Keratinocyte (primary cell): ENCODE measurements around the gene SGIP1. TPM values are rescaled to one million over a fixed set of nuclear protein-coding genes. Genes with fewer than 3 reads are reported as not detected.
"Not testable (repeated sequence)": the region's sequence is repeated elsewhere in the genome, so short reads cannot be mapped to it uniquely, and the experiment has no call there.

Source experiments
- DNase-seq: peaks from one replicate; pipeline ENCODE4 v3.0.0-alpha.2; 2011; ENCODE audit warnings: low read depth, missing footprints, low spot score
- FAIRE-seq: peaks from 2 replicates; lab custom pipeline; 2011; peaks lifted over from hg19 to GRCh38; lab: Jason Lieb, UNC
- H2AFZ ChIP-seq: 2 replicates; pipeline ENCODE4 v1.6.0; 2012; ENCODE audit warnings: low read length, control low read depth, inconsistent platforms; ENCODE audit not compliant: control insufficient read depth
- H3K27ac ChIP-seq: 2 replicates; pipeline ENCODE4 v1.5.1; 2011; ENCODE audit warnings: low read length; ENCODE audit not compliant: control insufficient read depth, insufficient read depth
- H3K27me3 ChIP-seq: 3 replicates; pipeline ENCODE4 v1.6.0; 2011; ENCODE audit warnings: low read length; ENCODE audit not compliant: control insufficient read depth, insufficient read depth; ENCODE audit errors: extremely low read depth
- H3K36me3 ChIP-seq, 2 experiments: 2 replicates in 1 of 2; 3 replicates in 1 of 2; pipeline ENCODE4 v1.5.1; 2011; ENCODE audit warnings: low read length in 2 of 2, mild to moderate bottlenecking in 1 of 2; ENCODE audit not compliant: control insufficient read depth in 2 of 2, insufficient read depth in 2 of 2; ENCODE audit errors: extremely low read depth in 1 of 2
- H3K4me1 ChIP-seq: 3 replicates; pipeline ENCODE4 v1.5.1; 2011; ENCODE audit warnings: low read length; ENCODE audit not compliant: control insufficient read depth, insufficient read depth; ENCODE audit errors: extremely low read depth
- H3K4me2 ChIP-seq: 3 replicates; pipeline ENCODE4 v1.6.0; 2011; ENCODE audit warnings: low read depth, low read length; ENCODE audit not compliant: control insufficient read depth, insufficient read depth; ENCODE audit errors: extremely low read depth
- H3K4me3 ChIP-seq, 3 experiments: fragments of 200-600 bp in 1 of 3; sonication (generic) in 1 of 3; 2 replicates in 2 of 3; 3 replicates in 1 of 3; pipeline ENCODE4 v1.5.1; 2011 to 2016; ENCODE audit warnings: low read length in 3 of 3, mild to moderate bottlenecking in 3 of 3, control low read depth in 2 of 3, inconsistent platforms in 1 of 3, low read depth in 1 of 3, mixed read lengths in 1 of 3, mixed run types in 1 of 3, moderate library complexity in 1 of 3; ENCODE audit not compliant: control insufficient read depth in 2 of 3, insufficient read depth in 2 of 3; ENCODE audit errors: extremely low read depth in 1 of 3
- H3K79me2 ChIP-seq: 2 replicates; pipeline ENCODE4 v1.6.0; 2012; ENCODE audit warnings: low read length; ENCODE audit not compliant: control insufficient read depth, insufficient read depth
- H3K9ac ChIP-seq: 3 replicates; pipeline ENCODE4 v1.6.0; 2011; ENCODE audit warnings: low read length; ENCODE audit not compliant: control insufficient read depth, insufficient read depth; ENCODE audit errors: extremely low read depth
- H3K9me1 ChIP-seq: 3 replicates; pipeline ENCODE4 v1.6.0; 2011; ENCODE audit warnings: low read length; ENCODE audit not compliant: control insufficient read depth, insufficient read depth; ENCODE audit errors: extremely low read depth
- H3K9me3 ChIP-seq: 2 replicates; pipeline ENCODE4 v1.5.1; 2012; ENCODE audit warnings: low read depth, low read length; ENCODE audit not compliant: control insufficient read depth
- H4K20me1 ChIP-seq: 3 replicates; pipeline ENCODE4 v1.6.0; 2011; ENCODE audit warnings: low read length; ENCODE audit not compliant: control insufficient read depth, insufficient read depth; ENCODE audit errors: extremely low read depth
- CTCF ChIP-seq, 3 experiments: IDR thresholded peaks in 1 of 3; conservative IDR thresholded peaks in 1 of 3; optimal IDR thresholded peaks in 1 of 3; 2 replicates in 2 of 3; 3 replicates in 1 of 3; pipeline versions ENCODE3 to v1.5.1; 2011; ENCODE audit warnings: low read length in 3 of 3, mild to moderate bottlenecking in 3 of 3, moderate library complexity in 2 of 3, control low read depth in 1 of 3, inconsistent platforms in 1 of 3; ENCODE audit not compliant: insufficient read depth in 2 of 3; ENCODE audit errors: extremely low read depth in 1 of 3
- EZH2 ChIP-seq: IDR thresholded peaks from one replicate; pipeline ENCODE4 v1.6.1; 2012; ENCODE audit warnings: inconsistent platforms, mild to moderate bottlenecking, low read length, moderate library complexity
- dilution Hi-C: fragments of 300-500 bp; cut with MboI; formaldehyde crosslinking; loops from one replicate; pipeline ENCODE4 v1.7.0; 2020; ENCODE audit warnings: low sequenced_read_pairs; ENCODE audit not compliant: extremely low pct_ligation_motif_present
- polyA plus RNA-seq, 5 experiments: library from polyadenylated mRNA; depleted of rRNA in 3 of 5; stranded (reverse) in 3 of 5; stranded (forward) in 1 of 5; unstranded in 1 of 5; fragments of >200 nt; gene quantifications; 1 replicate in 1 of 5; 2 replicates in 3 of 5; 3 replicates in 1 of 5; pipeline versions ENCODE4 v1.2.1 to v1.2.3, GENCODE V29; 2011 to 2012; ENCODE audit warnings: missing spikeins in 2 of 5, low read depth in 1 of 5, low replicate concordance in 1 of 5

SGIP1 gene
- polyA plus RNA-seq, 1 donor (not counting 4 experiments of a cell fraction or from before 2014, with no cell fraction given), result 0.05 TPM

- DNase-seq, result no peak
- Histone ChIP-seq H3K9ac (no peak overlapping the region), H3K9me1 (no peaks in the 10 kb centered on the region), H3K79me2 (no peaks in the 10 kb centered on the region), H3K27ac (no peak overlapping the region), H3K4me2 (no peak overlapping the region), H2AFZ (no peak overlapping the region), H3K36me3 (no peaks in the 10 kb centered on the region), H3K27me3 (no peaks in the 10 kb centered on the region), H3K9me3 (no peaks in the 10 kb centered on the region), H4K20me1 (no peaks in the 10 kb centered on the region), H3K4me1 (no peaks in the 10 kb centered on the region), H3K4me3 (no peak overlapping the region)
- FAIRE-seq, result no peak
- dilution Hi-C loops, result no loop called here
- TF ChIP-seq EZH2, result no peak
- no peak for TF ChIP-seq CTCF (optimal IDR thresholded peaks at IDR 0.05 in 1 of 3, IDR thresholded peaks at IDR 0.05 in 1 of 3, conservative IDR thresholded peaks at IDR 0.05 in 1 of 3; ENCODE audit: extremely low read depth in 1 of 3, insufficient read depth in 2 of 3, low read length in 3 of 3)
Measured at GRCh38 chr1:66589326-66589725, 55.4 kb downstream of the SGIP1 start.

DNA sequence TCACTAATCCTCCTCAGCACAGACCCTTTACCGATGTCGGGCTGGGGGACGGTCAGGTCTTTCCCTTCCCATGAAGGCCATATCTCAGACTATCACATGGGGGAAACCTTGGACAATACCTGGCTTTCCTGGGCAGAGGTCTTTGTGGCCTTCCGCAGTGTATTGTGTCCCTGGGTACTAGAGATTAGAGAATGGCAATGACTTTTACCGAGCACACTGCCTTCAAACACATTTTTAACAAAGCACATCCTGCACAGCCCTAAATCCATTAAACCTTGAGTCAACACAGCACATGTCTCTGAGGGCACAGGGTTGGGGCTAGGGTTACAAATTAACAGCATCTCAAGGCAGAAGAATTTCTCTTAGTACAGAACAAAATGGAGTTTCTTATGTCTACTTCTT lies 58.2 kb downstream of the SGIP1 start:
- H3K36me3 ChIP-seq, FAIRE-seq, H2AFZ ChIP-seq, H3K9me1 ChIP-seq, H3K79me2 ChIP-seq, H3K9ac ChIP-seq, H3K27me3 ChIP-seq, H3K9me3 ChIP-seq, H3K27ac ChIP-seq, H4K20me1 ChIP-seq, dilution Hi-C loops, DNase-seq, H3K4me3 ChIP-seq, H3K4me1 ChIP-seq, H3K4me2 ChIP-seq: not testable (repeated sequence)

- Histone ChIP-seq H3K79me2 (no peaks in the 10 kb centered on the region), H3K4me1 (peaks cover 11% of the 10 kb centered on the region), H3K4me3 (no peak overlapping the region), H3K4me2 (no peak overlapping the region), H3K9ac (no peak overlapping the region), H2AFZ (no peak overlapping the region), H3K9me3 (no peaks in the 10 kb centered on the region), H4K20me1 (no peaks in the 10 kb centered on the region), H3K27me3 (no peaks in the 10 kb centered on the region), H3K9me1 (no peaks in the 10 kb centered on the region), H3K27ac (no peak overlapping the region), H3K36me3 (no peaks in the 10 kb centered on the region)
- DNase-seq (no peak), FAIRE-seq (no peak)
- TF ChIP-seq CTCF (optimal IDR thresholded peaks at IDR 0.05 in 1 of 3, IDR thresholded peaks at IDR 0.05 in 1 of 3, conservative IDR thresholded peaks at IDR 0.05 in 1 of 3; ENCODE audit: extremely low read depth in 1 of 3, insufficient read depth in 2 of 3, low read length in 3 of 3) (no peak), EZH2 (no peak)
- dilution Hi-C loops, result no loop called here
Measured at GRCh38 chr1:66596191-66596590, 62.2 kb downstream of the SGIP1 start.
